Psoas muscle (tissue), 8 donors: Measurements from ENCODE around the gene SPP2. TPM values are rescaled to one million over a fixed set of nuclear protein-coding genes. Genes with fewer than 3 reads are reported as not detected.

Experiments
- ATAC-seq, 4 donors: fragments of 200-7000 bp; cut with Tn5 transposase; one replicate each; pipeline ENCODE4 v1.9.1; 2020; ENCODE audit warnings: moderate library complexity in 3 of 4, mild to moderate bottlenecking in 2 of 4
- DNase-seq, 2 donors: peaks; one replicate each; pipeline ENCODE4 v3.0.0-alpha.2; 2020
- H3K27ac ChIP-seq: fragments of 200-600 bp; one replicate; pipeline ENCODE4 v1.8.0; 2022
- H3K27me3 ChIP-seq, 3 donors: fragments of 200-600 bp in 1 of 3; one replicate each; pipeline versions ENCODE4 v1.6.1 to v1.8.0; 2013 to 2022; ENCODE audit warnings: low read length in 2 of 3, mild to moderate bottlenecking in 2 of 3, moderate library complexity in 1 of 3; ENCODE audit not compliant: insufficient read depth in 3 of 3
- H3K36me3 ChIP-seq, 2 donors: fragments of 200-600 bp in 1 of 2; one replicate each; pipeline versions ENCODE4 v1.6.1 to v1.8.0; 2013 to 2022; ENCODE audit warnings: low read depth in 1 of 2, mild to moderate bottlenecking in 1 of 2, moderate library complexity in 1 of 2; ENCODE audit not compliant: insufficient read depth in 1 of 2
- H3K4me1 ChIP-seq: fragments of 200-600 bp; one replicate; pipeline ENCODE4 v1.8.0; 2022
- H3K4me3 ChIP-seq: fragments of 200-600 bp; one replicate; pipeline ENCODE4 v1.8.0; 2022; ENCODE audit warnings: mild to moderate bottlenecking
- H3K9me3 ChIP-seq: fragments of 200-600 bp; one replicate; pipeline ENCODE4 v1.8.0; 2022
- WGBS, 3 donors: extraction: QIAGEN DNeasy Blood & Tissue Kit; methylation state at CpG; one replicate each; pipeline versions ENCODE4 v1.1.6 to v1.1.7; 2013; 5-methylcytosine and 5-hydroxymethylcytosine counted together
- intact Hi-C, 2 donors: fragments of 100-400 bp; cut with DNase I; formaldehyde crosslinking; loops; one replicate each; pipeline versions ENCODE4 v1.11.0 to v1.14.2; 2022
- polyA plus RNA-seq, 3 donors: library from polyadenylated mRNA; stranded (reverse); fragments of 200-250 nt; gene quantifications; one replicate each; pipeline ENCODE4 v1.2.3, GENCODE V29; 2013
- total RNA-seq, 4 donors: library from RNA; stranded (reverse); fragmentation: NEBNext Ultra II Directional in 2 of 4; extraction: Animal tissue kit (Norgen Biotek cat#: 25700) in 2 of 4; gene quantifications; one replicate each; pipeline versions ENCODE4 v1.2.1 to v1.2.4, GENCODE V29; 2021 to 2023
- TF ChIP-seq, protein P1 (sequence below): fragments of 200-600 bp; IDR thresholded peaks from one replicate; pipeline ENCODE4 v1.8.0; 2022; ENCODE audit warnings: antibody characterized with exemption
- donor health status: healthy with polysubstance abuse.
- donor health status: DM: no; HTN: no; CAD: no; lungs with moderate emphysema.
- donor health status: Bipolar disorder and iron deficiency.
- donor health status: healthy.
- donor health status: DM: yes; HTN: yes; CAD: no.
- donor health status: DM: no; HTN: no; CAD: no.
- donor health status: DM: no; HTN: no; CAD: no.
- donor health status: DM: yes; HTN: yes; CAD: no.

Gene SPP2
- total and polyA plus RNA-seq, 7 donors = not detected

DNA sequence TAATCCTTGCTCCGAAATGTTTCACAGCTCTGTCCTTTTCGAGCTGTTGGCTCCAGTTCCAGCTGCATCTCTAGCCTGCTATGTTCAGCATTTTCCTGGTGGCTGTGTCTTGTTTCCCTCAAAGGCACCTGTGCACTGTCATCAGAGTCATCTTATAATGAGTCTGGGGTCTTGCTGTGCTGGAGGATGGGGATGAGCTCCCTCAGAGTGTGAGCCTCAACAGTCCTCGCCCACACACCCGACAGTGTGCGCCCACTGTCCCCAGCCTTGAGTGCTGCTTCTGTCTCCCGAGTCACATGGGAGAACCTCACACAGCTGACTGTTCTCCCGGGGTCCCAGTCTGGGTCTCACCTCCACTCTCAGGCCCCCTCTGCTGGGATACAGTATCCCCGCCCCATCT lies 25.4 kb downstream of the SPP2 start:
- TF ChIP-seq, protein P1, sequence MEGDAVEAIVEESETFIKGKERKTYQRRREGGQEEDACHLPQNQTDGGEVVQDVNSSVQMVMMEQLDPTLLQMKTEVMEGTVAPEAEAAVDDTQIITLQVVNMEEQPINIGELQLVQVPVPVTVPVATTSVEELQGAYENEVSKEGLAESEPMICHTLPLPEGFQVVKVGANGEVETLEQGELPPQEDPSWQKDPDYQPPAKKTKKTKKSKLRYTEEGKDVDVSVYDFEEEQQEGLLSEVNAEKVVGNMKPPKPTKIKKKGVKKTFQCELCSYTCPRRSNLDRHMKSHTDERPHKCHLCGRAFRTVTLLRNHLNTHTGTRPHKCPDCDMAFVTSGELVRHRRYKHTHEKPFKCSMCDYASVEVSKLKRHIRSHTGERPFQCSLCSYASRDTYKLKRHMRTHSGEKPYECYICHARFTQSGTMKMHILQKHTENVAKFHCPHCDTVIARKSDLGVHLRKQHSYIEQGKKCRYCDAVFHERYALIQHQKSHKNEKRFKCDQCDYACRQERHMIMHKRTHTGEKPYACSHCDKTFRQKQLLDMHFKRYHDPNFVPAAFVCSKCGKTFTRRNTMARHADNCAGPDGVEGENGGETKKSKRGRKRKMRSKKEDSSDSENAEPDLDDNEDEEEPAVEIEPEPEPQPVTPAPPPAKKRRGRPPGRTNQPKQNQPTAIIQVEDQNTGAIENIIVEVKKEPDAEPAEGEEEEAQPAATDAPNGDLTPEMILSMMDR = no peak
- H3K27ac ChIP-seq = no peak overlapping the region
- no peaks in the 10 kb centered on the region for H3K27me3 ChIP-seq
- H3K4me3 ChIP-seq = no peak overlapping the region
- DNase-seq (no peak), ATAC-seq (no peak)
- no peaks in the 10 kb centered on the region for H3K4me1 ChIP-seq
- no peaks in the 10 kb centered on the region for H3K36me3 ChIP-seq
- 67 to 69% (median 69%) methylated on average over 8 of the region's 8 CpGs for WGBS, 3 donors
- H3K9me3 ChIP-seq = no peaks in the 10 kb centered on the region
- intact Hi-C loops = no loop called here

DNA sequence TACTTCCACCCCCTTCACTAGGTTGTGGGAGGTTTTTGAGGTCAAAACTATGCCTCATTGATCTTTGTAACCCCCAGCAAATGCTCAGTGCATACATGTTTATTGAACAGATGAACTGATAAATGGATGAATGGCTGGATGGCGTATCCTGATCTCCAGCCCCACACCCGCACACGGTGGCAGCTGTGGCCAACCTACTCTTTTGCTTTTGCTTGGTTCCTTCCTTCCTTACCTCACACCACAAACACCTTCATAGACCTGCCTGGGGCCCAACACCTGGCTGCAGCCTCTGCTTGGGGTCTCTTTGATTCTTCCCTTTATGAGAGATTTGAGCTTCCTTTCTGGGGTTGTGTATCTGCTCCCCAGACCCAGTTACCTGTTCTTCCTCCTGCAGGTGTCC lies 25.9 kb downstream of the SPP2 start:
- Histone ChIP-seq H3K4me1 (no peaks in the 10 kb centered on the region), H3K27me3 (no peaks in the 10 kb centered on the region), H3K36me3 (no peaks in the 10 kb centered on the region), H3K4me3 (no peak overlapping the region), H3K27ac (no peak overlapping the region), H3K9me3 (no peaks in the 10 kb centered on the region)
- intact Hi-C loops = no loop called here
- no peak for ATAC-seq
- WGBS, 3 donors = 85 to 92% (median 88%) methylated on average over 3 of the region's 3 CpGs
- no peak for DNase-seq
- TF ChIP-seq, protein P1 = no peak

DNA sequence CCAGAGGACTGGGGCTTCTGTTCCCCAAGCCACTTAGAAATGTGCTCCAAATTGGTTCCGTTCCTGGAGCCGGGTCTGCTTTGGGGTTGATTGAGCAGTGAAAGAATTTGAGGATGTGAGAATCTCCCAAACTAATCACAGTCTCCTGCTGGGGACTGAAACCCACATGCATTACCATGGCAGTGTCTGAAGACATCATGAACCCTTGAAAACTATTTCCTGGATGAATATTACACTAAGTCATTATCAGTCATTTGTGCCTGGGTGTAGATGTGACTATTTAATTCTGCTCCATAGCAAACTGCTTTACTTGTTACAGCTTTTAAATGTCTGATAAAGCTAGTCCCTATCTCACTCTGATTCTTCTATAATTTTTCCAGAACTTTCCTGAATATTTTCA lies 27.6 kb downstream of the SPP2 start:
- DNase-seq (no peak), ATAC-seq (no peak)
- TF ChIP-seq, protein P1 = no peak
- Histone ChIP-seq H3K4me3 (no peak overlapping the region), H3K27ac (no peak overlapping the region), H3K27me3 (peaks cover 0 to under 1% (median 0%) of the 10 kb centered on the region in 3 donors), H3K36me3 (no peaks in the 10 kb centered on the region), H3K9me3 (no peaks in the 10 kb centered on the region), H3K4me1 (no peaks in the 10 kb centered on the region)
- WGBS, 3 donors = 68 to 72% (median 70%) methylated on average over 2 of the region's 2 CpGs
- intact Hi-C loops = no loop called here

DNA sequence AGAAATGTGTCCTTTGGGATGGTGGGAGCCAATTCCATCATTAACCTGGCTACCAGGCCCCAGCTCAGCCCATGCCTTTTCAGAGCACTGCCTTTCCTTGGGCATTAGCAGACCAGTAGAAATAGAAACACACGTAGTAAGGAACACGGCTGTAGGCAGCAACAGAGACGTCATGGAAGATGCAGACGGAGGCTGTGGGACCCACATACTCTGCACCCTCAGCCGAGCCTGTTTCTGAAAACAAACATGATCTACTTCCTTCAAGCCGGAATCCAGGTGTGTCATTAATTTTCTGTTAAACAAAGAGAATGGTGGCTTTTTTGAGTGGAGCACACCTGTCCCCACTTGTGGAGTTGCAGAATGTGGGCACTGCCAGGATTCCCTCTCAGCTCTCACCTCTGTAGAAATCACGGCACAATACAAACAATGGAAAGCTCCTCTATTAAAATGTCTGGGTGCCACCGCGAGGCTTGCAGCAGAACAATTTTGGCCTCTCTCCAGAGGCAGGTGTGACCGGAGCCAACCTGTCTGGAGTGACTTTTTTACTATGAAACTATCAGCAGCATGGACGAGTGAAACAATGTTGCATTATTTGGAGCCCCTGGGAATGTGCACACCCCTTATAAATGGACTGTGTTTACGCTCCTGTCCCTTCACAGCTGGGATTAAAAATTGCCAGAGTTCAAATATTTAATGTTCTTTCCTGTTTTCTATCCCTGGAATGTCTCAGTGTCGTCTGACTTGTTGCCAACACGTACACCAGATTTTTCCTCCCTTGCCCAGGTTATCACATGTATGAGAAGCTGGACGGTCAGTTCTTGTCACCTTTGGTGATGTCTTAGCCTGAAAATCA lies 31.7 kb downstream of the SPP2 start:
- H3K27me3 ChIP-seq = peaks cover 0 to 1% (median 0%) of the 10 kb centered on the region in 3 donors

More for the DNA sequence above, 31.7 kb downstream of the SPP2 start:
- no peaks in the 10 kb centered on the region for H3K36me3 ChIP-seq
- H3K27ac ChIP-seq = no peak overlapping the region
- no peak overlapping the region for H3K4me3 ChIP-seq
- H3K4me1 ChIP-seq = no peaks in the 10 kb centered on the region
- DNase-seq = no peak
- intact Hi-C loops = no loop called here
- H3K9me3 ChIP-seq = no peaks in the 10 kb centered on the region
- TF ChIP-seq, protein P1 = no peak
- WGBS, 3 donors = 55 to 60% (median 59%) methylated on average over 15 of the region's 15 CpGs
- ATAC-seq = no peak
